Central memory CD4-positive, alpha-beta T cell (primary cell): ENCODE results near the gene GRIFIN.

ENCODE experiments used
- DNase-seq: peaks from one replicate; pipeline ENCODE4 v3.0.0; 2022

The GRIFIN gene

DNA sequence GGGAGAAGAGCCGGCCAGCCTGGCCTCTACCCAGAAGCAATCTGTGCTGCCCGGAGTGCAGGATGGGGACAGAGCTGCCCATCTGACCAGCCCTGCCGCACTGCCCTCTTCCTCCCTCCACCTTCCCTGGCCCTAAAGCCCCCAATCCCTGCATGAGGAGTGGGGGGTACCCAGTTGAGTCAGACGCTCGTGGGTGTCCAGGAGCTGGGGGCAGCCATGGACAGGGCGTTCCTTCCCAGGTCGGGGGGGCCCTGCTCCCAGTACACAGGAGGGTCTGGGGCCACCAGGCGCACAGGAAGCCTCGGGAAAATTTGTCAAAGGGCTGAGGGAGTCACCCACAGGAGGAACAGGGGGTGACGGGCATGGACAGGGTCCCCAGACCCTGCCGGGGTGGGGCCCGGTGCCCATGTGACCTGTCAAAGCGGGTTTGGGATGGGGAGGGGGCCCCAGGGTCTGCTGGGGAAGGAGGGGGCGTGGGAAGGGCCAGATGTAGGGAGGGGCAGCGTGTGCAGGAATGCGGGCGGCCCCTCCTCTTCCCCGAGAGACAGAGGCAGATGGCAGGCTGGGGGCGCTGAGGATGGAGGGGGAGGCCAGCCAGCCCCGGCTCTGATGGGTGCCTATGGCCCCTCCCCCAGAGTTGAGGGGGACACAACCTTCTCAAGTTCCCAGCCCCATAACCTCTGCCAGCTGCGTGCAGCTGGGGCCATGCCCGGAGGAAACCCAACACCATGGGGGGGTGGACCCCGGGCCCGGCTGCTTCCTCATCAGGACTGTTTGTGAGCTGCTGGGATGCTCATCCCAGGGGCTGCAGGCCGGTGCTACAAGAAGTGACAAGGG is 21.5 kb upstream of the GRIFIN start:
- no peak for DNase-seq

DNA sequence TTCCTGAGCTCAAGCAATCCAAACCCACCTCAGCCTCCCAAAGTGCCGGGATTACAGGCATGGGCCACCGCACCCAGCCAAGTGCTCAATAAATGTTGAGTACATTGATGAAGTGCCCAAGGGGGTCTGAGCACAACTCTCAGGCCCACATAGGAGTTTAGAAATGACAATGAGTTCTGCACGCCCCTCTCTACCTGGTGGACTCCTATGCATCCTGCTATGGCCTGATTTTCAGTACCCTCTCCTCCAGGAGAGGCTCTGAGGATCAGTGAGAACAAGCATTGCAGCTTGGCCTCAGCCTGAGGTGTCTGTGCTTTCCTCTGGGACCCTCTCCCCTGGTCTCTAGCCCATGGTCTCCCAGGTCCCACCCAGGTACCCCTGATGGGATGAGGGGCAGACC is 20.9 kb upstream of the GRIFIN start:
- no peak for DNase-seq

- DNase-seq, result no peak
Measured at GRCh38 chr7:2496375-2496774, 20.2 kb upstream of the GRIFIN start.

GRCh38 chr7:2495418-2496299 is 19.5 kb upstream of the GRIFIN start:
- no peak for DNase-seq

DNA sequence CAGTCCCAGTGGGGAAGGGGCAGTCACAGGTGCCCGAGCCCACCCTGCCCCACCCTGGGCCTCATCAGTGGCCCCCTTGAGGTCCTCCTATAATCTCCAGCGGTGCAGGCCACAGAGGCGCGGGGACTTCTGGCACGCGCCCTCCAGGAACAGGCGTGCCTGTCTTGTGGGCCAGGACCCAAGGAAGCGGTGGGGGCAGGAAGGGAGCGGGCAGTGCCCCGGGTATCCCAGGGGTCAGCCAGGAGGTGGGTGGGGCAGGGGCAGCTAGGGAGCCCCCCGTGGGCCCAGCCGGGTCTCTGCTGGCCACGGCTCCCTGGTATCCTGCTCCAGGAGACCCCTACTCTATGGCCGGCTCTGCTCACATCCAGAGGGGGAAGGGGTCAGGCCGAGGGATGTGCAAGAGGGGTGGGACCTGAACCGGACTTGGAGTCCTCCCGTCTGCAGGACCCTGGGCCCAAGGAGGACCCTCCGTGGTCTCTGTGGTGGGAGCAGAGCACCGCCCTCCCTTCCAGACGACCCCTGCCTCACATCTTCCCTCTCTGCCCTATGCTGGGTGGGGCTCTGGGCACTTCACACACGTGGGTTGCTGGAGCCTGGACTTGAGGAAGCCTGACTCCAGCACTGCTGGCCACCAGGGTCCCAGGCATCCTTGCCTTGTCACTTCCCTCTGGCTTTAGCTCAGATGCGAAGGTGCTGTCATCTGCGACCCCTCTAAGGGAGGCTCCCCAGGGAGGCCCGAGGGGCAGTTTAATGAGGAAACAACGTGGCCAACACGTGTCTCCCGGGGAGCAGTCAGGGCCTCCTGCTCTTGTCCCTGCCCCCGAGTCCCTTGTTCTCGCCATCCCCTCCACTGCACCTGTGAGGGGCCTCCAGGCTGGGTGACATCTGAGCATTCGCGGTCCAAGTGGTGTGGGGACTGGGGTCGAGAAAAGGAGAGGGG is 18.3 kb upstream of the GRIFIN start:
- DNase-seq, result no peak

GRCh38 chr7:2493205-2494164 is 17.3 kb upstream of the GRIFIN start:
- no peak for DNase-seq

GRCh38 chr7:2492038-2492437 is 15.8 kb upstream of the GRIFIN start:
- DNase-seq, result no peak

DNA sequence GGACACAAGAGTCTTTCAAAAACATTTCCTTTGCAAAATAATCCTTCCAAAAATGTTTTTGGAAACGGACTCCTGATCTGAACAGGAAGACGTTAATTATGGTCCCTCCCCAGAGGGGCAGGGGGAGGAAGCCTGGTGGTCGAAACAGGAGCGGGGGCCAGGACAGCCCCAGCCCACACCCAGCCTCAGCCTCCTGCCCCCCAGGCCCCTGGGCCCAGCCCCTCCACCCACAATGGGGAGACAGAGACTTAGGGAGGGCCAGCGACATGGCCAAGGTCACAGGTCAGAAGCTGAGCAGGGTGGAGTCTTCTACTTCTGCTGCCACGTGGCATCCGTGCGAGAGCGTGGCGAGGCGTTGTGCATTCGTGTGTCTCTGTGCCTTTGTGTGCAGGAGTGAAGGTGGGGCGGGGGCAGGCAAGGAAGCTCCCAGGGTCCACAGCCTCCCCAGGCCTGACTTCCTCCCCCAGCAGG is 14.0 kb upstream of the GRIFIN start:
- no peak for DNase-seq

GRCh38 chr7:2488681-2489080 is 12.5 kb upstream of the GRIFIN start:
- DNase-seq, result no peak

DNA sequence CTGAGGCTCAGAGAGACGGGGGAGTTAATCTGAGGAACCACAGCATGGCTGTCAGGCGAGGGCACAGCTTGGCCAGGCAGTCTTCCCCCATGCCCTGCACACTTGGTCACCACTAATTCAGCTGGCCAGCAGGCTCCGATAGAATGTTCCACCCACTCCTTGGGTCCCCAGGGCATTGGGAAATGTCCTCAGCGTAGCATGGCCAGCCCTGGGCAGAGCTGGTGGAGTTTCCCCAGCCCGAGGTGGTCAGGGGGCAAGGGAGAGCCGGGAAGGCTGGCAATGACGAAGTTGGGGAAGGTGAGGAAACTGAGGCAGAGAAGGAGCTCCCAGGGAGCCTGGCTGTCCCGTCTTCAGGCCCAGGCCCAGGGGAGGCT is 12.1 kb upstream of the GRIFIN start:
- DNase-seq, result no peak

GRCh38 chr7:2487586-2488271 is 11.5 kb upstream of the GRIFIN start:
- DNase-seq, result no peak

DNA sequence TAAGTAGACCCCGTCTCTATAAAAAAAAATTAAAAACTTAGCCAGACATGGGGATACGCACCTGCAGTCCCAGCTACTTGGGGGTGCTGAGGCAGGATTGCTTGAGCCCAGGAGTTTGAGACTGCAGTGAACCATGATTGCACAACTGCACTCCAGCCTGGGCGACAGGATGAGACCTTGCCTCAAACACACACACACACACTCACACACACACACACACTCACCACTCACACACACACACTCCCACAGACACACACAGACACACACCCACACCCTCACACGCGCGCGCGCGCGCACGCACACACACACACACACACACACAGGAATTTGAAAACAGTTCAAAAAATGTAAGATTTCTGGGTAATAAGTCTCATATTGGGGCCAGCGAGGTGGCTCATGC is 8.7 kb upstream of the GRIFIN start:
- DNase-seq, result no peak

DNA sequence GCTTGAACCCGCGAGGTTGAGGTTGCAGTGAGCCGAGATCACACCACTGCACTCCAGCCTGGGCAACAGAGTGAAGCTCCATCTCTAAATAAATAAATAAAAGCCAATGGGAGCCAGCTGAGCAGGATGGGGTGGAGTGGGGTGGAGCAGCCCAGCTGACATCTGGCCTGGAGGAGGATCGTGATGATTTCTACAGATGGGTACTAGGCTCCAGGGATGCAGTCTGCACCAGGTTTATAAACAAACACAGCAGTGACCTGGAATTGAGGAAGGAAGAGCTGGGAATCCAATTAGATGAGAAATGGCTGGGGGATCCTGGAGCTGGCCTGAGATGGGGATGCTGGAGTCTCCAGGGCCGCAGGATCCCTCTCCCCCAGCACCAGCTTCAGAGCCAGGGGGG is 7.3 kb upstream of the GRIFIN start:
- DNase-seq, result no peak

GRCh38 chr7:2482725-2483451 is 6.7 kb upstream of the GRIFIN start:
- DNase-seq, result no peak

DNA sequence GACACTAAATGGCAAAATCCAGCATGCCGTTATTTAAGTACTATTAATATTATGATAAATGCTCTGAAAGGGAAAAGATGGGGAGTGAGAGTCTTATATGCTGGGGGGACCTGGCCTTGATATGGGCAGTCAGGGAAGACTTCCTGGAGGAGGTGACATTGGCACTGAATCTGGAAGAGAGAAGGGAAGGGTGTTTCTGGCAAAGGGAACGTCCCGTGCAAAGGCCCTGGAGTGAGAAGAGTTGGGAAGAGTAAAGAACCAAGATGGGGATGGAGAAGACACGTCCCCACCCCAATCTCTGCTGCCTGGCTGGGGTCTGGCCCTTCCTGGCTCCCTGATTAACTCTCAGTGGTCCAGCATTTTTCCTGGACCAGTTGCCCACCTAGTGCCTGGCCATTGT is 5.0 kb upstream of the GRIFIN start:
- DNase-seq, result no peak

- DNase-seq, result no peak
Measured at GRCh38 chr7:2480070-2480408, 3.8 kb upstream of the GRIFIN start.

GRCh38 chr7:2479276-2480069 is 3.3 kb upstream of the GRIFIN start:
- DNase-seq, result no peak

DNA sequence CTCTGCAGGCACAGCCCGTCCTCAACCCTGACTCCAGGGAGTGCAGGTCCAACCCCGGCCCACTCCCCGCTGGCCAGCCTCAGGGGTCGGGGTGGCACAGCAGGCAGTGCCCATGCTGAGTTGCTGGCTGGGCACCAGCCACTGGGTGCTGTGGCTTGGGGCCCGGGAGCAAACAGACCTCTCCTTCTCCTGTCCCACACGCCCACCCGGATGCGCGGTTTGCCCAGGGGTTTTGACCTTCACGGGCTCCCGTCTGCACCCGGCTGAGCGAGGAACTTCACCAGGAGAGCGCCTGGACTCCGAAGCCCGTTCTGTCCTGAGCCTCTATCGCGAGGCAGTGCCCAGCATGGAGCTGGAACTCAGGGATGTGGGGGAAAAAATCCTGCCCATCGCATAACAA is 2.6 kb upstream of the GRIFIN start:
- DNase-seq, result no peak

GRCh38 chr7:2478399-2478785 is 2.2 kb upstream of the GRIFIN start:
- no peak for DNase-seq
